Calu3 (cell line): ENCODE results near the gene EFNA4. TPM values are rescaled to one million over a fixed set of nuclear protein-coding genes. Genes with fewer than 3 reads are reported as not detected.

Source experiments
- BruUV-seq: library from RNA; stranded (reverse); fragments of 400-500 nt; replicated peaks from 2 replicates; lab custom pipeline; 2021; lab: Mats Ljungman, UMichigan
- CTCF ChIA-PET: fragments of 300-600 bp; sonication (Branson Sonifier 250); formaldehyde crosslinking; loops from one replicate; lab custom pipeline; 2022; ENCODE audit warnings: antibody characterized with exemption; lab: Charles Lee
- DNase-seq: peaks from one replicate; pipeline ENCODE4 v3.0.0; 2022
- H3K27ac Mint-ChIP-seq: one replicate; pipeline ENCODE4 v1.8.0; 2022; ENCODE audit warnings: mixed read lengths; ENCODE audit not compliant: unreplicated experiment
- H3K27me3 Mint-ChIP-seq: one replicate; pipeline ENCODE4 v1.8.0; 2022; ENCODE audit warnings: mixed read lengths; ENCODE audit not compliant: unreplicated experiment
- H3K36me3 Mint-ChIP-seq: one replicate; pipeline ENCODE4 v1.8.0; 2022; ENCODE audit warnings: mild to moderate bottlenecking, moderate library complexity, mixed read lengths; ENCODE audit not compliant: insufficient read depth, unreplicated experiment
- H3K4me1 Mint-ChIP-seq: one replicate; pipeline ENCODE4 v1.8.0; 2022; ENCODE audit warnings: mild to moderate bottlenecking, low read depth, mixed read lengths; ENCODE audit not compliant: unreplicated experiment
- H3K4me3 Mint-ChIP-seq: one replicate; pipeline ENCODE4 v1.8.0; 2022; ENCODE audit warnings: mild to moderate bottlenecking, low read depth, moderate library complexity, mixed read lengths; ENCODE audit not compliant: unreplicated experiment
- H3K9me3 Mint-ChIP-seq: one replicate; pipeline ENCODE4 v1.8.0; 2022; ENCODE audit warnings: low read depth, mixed read lengths; ENCODE audit not compliant: unreplicated experiment
- CTCF ChIP-seq: fragments of 200-600 bp; IDR thresholded peaks from one replicate; pipeline ENCODE4 v1.8.0; 2022; ENCODE audit warnings: antibody characterized with exemption; ENCODE audit not compliant: unreplicated experiment
- intact Hi-C: fragments of 100-400 bp; cut with micrococcal nuclease; formaldehyde crosslinking; loops from one replicate; pipeline ENCODE4 v1.10.0; 2022; ENCODE audit not compliant: unreplicated experiment
- total RNA-seq: library from RNA; stranded (reverse); gene quantifications from 2 replicates; pipeline ENCODE4 v1.2.3, GENCODE V29; 2022

Gene EFNA4
- total RNA-seq, 1 experiment from 2014 or later: 13.9 TPM

- H3K27me3 Mint-ChIP-seq: peaks cover 20% of the 10 kb centered on the region
- peaks cover 17% of the 10 kb centered on the region for H3K4me1 Mint-ChIP-seq
- no peak overlapping the region for H3K27ac Mint-ChIP-seq
- no peak for TF ChIP-seq CTCF
- intact Hi-C loops: no loop called here
- no peak for DNase-seq
- CTCF ChIA-PET: no interaction called here
- no peaks in the 10 kb centered on the region for H3K36me3 Mint-ChIP-seq
- BruUV-seq: no TSS peak
- no peaks in the 10 kb centered on the region for H3K9me3 Mint-ChIP-seq
- no peak overlapping the region for H3K4me3 Mint-ChIP-seq
Observed at GRCh38 chr1:155037851-155038441, 25.6 kb upstream of the EFNA4 start.

GRCh38 chr1:155038602-155039307 is 24.8 kb upstream of the EFNA4 start:
- Mint-ChIP-seq H3K27ac (no peak overlapping the region), H3K4me1 (peaks cover 22% of the 10 kb centered on the region), H3K27me3 (peaks cover 17% of the 10 kb centered on the region), H3K9me3 (no peaks in the 10 kb centered on the region), H3K36me3 (no peaks in the 10 kb centered on the region), H3K4me3 (no peak overlapping the region)
- no peak for TF ChIP-seq CTCF
- BruUV-seq: no TSS peak
- CTCF ChIA-PET: interaction anchor here (1.0 kb wide), 1 partner anchor 19 kb away, joined by 3 read pairs; no protein-coding TSS in a partner anchor
- no peak for DNase-seq
- intact Hi-C loops: no loop called here

GRCh38 chr1:155039308-155039669 is 24.3 kb upstream of the EFNA4 start:
- BruUV-seq: no TSS peak
- no peak overlapping the region for H3K4me3 Mint-ChIP-seq
- intact Hi-C loops: no loop called here
- DNase-seq: no peak
- no peak overlapping the region for H3K27ac Mint-ChIP-seq
- no peaks in the 10 kb centered on the region for H3K36me3 Mint-ChIP-seq
- H3K27me3 Mint-ChIP-seq: peaks cover 12% of the 10 kb centered on the region
- CTCF ChIA-PET: interaction anchor here (1.0 kb wide), 1 partner anchor 19 kb away, joined by 3 read pairs; no protein-coding TSS in a partner anchor
- no peaks in the 10 kb centered on the region for H3K9me3 Mint-ChIP-seq
- TF ChIP-seq CTCF: no peak
- H3K4me1 Mint-ChIP-seq: peaks cover 25% of the 10 kb centered on the region

GRCh38 chr1:155040358-155041093 is 23.0 kb upstream of the EFNA4 start:
- Mint-ChIP-seq H3K4me3 (no peak overlapping the region), H3K27me3 (no peaks in the 10 kb centered on the region), H3K27ac (no peak overlapping the region), H3K4me1 (peaks cover 38% of the 10 kb centered on the region), H3K36me3 (no peaks in the 10 kb centered on the region), H3K9me3 (no peaks in the 10 kb centered on the region)
- CTCF ChIA-PET: no interaction called here
- DNase-seq: no peak
- no TSS peak for BruUV-seq
- intact Hi-C loops: no loop called here
- no peak for TF ChIP-seq CTCF
